ELR (cell line): ENCODE measurements around the gene SNTG2.

Experiments
- DNase-seq: peaks from one replicate; pipeline ENCODE4 v3.0.0-alpha.2; 2015; ENCODE audit warnings: low read depth

Gene SNTG2

DNA sequence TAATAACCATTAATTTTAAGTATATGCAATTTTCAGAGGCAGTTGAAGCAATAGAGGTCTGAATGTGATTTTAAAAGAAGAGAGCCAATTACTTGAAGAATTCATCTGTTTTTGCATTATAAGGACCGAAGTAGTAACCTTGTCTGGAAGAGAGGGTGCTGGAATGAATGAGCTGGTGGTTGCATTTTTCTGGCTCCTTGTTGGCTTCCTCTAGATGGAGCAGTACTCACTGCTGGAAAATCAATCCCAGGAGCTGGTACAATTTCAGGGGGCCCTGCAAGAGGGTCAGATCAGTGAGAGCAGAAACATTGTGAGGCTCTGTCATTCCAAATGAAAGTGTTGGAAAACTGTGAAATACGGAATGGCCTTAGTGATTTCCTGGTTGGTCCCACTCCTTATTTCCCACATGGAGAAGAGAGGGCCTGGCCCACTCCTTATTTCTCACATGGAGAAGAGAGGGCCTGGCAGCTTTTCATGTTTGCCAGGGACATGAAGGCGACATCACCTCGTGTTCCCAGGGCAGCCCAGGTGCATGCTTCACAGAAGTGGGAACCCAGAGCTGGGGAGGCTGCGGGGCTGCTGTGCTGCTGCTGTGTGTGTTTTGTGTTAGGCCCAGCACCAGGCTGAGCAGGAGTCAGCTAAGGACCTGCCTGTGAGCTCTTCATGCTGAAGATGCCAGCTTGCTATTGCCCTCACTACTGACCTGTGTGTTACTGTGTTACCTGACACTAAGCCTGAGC lies 197.4 kb downstream of the SNTG2 start:
- DNase-seq: no peak

DNA sequence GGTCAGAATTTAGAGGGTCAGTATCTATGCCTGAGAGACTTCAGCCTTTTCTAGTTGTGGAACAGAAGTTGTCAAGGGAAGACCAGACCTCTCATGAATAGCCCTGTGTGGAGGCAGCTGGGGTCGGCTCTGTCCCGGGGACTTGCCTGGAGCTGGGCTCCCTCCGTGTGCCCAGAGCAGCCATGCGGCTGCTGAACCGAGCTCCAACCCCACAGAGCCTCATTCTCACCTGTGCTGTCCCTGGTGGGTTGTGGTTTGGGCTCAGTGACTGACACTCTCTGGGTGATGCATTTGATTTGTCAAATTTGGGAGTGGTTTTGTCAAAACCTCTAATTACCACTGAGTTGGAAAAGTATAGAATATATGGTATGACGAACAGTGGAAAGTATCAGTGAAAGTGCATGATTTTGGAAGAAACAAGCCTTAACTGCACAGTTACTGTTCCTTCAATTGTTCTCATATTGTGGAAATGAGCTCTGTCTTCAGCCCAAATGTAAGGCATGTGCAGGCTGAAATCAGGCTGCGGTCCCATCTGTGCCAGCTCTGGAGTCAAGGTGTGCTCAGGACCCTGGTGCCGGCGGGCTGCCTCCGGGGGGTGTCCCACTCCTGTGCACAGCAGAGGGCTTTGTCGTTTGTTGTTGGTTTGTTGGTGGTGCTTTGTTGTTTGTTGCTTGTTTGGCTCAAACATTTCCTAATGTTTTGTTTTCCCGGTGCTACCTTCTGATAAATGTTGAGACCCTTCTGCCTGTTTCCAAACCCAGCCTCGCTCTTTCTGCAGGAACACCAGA lies 200.3 kb downstream of the SNTG2 start:
- DNase-seq: no peak

DNA sequence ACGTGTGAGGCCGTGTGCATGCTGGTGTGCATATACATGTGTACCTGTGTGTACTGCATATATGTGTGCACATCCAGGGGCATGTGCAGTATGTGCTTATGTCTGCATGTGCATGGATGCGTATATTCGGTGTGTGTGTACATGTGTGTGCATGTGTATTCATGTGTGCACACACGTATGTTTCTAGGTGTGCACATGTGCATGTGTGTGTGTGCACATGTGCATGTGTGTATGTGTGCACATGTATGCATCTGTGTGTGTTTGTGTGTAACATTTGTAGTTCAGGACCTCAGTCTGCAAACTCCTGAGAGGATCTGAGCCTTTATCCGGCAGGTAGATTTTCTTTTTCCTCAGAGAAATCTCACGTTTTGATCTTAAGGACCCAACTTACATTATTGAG lies 201.7 kb downstream of the SNTG2 start:
- no peak for DNase-seq

DNA sequence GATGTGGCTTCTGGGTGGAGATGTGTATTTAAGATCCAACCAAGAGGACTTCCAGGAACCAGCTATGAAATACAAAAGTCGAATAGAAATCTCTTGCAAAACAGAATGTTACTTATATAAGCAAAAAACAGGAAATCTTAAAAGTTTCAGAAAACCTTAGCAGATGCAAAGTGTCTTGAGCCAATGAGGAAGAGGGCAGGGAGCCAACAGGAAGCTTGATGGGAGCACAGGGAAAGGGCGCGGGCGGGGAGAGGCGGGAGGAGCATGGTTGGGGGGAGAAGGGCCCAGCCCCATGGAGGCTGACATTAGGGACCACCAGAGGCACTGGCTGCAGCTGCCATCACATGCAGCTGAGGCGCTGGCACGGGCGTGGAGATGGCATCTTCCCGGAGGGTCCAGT lies 203.3 kb downstream of the SNTG2 start:
- no peak for DNase-seq

DNA sequence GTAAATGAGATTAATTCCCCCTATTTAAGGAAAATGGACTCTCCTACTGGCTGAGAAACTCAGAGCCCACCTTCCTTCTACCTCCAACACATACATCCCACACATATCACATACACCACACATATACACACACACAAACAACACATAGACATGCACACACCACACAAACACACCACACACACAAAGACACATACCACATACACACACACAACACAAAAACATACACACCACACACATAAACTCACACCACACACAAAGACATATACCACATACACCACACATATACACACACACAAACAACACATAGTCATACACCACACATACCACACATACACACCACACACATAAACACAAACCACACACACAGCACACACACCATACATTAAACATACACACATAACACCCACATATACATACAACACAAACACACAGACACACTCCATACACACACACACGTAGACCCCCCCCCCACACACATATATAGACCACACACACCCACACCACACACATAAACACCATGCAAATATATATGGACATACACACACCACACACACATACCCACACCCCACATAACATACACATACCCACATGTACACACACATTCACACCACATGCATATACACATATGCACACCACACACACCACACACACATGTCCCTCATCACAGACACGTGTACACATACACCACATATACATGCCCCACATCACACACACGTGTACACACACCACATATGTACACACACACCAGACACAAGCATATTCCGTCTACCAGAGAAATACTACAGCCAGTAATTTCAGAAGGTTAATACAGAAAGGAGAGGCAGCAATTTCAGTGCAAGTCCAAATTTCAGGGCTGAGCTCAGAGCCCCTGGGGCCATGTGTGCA lies 204.3 kb downstream of the SNTG2 start:
- no peak for DNase-seq

DNA sequence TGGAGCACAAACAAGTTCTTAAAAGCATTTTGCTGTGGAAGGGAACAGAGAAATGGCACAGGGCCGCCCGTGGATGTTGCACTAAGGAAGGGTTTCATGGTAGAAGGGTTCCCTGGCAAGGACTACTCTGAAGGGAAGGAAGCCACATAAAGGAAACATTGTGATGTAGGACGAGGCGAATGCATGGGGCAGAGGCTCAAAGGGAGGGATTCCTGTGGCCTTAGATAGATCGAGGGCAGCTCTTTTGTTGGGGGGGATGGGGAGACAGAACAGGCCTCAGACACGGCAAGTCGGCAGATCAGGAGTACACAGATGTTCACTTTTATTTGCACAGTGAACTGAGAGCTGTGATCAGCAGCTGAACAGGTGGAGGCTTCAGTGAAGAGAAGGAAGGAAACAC lies 205.4 kb downstream of the SNTG2 start:
- DNase-seq: no peak

DNA sequence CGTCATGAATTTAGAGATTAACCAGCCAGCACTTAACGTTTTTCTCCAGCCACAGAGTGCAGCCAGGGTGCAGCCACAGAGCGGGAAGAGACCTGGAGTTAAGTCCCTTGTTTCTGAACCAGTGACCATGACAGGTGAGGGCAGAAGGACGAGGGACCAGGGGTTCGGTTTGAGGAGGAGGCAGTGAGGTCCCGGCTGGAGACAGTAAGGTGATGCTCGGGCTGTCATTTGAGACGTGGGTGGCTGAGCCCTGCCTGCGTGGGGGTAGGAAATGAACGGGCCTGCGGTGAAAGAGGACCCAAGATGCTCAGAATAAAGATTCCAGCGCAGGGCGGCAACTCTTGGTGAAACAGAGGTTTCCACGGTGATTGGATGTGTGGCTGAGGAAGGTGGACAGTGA lies 205.9 kb downstream of the SNTG2 start:
- DNase-seq: no peak

DNA sequence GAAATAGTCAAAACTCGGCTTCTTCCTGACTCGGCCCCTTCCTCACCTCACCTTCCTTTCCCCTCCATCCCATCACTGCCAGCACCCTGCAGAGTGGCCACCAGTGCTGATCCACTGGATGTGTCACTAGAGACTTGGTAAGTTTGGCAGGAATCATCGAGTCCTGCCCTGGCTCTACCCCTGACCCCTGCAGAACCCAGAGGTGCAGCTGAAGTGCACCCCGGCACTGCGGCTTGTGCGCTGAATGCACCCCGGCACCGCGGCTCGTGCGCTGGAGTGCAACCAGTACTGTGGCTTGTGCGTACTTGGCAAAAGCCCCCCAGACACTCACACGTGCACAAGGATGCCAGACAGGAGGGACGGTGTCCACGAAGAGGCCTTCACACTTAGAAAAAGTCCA lies 206.5 kb downstream of the SNTG2 start:
- DNase-seq: no peak

DNA sequence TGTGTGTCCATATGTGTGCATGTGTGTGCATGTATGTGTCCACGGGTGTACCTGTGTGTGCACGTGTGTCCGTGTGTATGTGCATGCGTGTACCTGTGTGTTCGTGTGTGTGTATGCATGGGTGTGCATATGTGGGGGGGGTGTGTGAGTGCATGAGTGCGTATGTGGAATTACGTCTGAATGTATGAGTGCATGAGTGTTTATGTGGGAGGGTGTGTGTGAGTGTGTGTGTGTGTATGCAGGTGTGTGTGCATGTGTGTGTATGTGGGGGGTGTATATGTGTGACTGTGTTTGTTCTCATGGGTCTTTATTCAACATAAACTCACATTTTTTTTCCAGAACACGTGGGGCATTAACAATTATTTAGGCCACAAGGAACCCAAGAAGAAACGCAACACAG lies 208.4 kb downstream of the SNTG2 start:
- no peak for DNase-seq

DNA sequence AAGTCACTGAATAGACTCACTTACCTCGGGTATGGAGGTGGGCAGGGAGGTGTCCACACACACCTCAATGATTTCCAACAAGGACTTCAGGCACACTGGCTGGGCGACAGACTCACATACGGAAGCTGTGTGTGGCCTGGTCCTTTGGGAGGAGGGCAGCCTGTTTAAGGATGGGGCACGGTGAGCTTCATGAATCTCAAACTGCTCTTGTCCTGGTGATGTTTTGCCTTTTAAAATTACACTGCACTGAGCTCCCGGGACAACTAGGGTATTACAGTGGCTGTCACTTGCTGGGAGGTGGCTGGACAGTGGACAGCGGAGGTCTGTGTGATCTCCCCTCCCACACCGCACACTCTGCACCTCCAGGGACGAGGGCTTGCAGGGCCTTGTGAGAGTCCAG lies 211.6 kb downstream of the SNTG2 start:
- DNase-seq: no peak

DNA sequence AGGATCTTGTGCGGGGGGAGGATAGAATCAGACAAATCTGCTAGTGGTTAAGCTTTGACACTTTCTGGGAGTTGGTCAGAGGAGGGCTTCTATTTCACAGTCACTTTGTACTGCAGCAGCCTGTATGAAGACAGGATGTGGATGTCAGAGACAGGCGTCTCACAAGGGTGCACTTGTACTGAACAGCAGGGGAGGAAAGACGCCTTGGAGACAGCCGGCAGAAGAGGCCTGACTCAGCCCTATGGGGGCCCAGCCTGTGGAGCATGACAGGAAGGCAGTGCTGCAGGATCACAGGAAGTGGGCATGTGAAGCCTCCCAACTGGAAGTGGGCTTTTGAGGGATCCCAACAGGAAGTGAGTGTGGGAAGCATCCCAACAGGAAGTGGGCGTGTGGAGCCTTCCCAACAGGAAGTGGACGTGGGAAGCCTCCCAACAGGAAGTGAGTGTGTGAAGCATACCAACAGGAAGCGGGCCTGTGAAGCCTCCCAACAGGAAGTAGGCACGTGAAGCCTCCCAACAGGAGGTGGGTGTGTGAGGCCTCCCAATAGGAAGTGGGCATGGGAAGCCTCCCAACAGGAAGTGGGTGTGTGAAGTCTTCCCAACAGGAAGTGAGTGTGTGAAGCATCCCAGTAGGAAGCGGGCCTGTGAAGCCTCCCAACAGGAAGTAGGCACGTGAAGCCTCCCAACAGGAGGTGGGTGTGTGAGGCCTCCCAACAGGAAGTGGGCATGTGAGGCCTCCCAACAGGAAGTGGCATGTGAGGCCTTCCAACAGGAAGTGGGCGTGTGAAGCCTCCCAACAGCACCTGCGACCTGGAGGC lies 212.3 kb downstream of the SNTG2 start:
- peak; percentile 24 for DNase-seq

DNA sequence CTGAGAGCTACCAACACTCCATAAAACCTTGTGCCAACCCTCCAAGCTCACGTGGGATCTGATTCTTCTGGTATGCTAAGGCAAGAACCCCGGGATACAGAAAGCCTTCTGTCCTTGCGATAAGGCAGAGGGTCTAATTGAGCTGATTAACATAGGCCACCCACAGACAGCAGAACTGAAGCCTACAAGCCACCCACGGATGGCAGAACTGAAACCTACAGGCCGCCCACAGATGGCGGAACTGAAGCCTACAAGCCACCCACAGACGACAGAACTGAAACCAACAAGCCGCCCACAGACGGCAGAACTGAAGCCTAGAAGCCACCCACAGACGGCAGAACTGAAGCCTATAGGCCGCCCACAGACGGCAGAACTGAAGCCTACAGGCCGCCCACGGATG lies 216.3 kb downstream of the SNTG2 start:
- no peak for DNase-seq

DNA sequence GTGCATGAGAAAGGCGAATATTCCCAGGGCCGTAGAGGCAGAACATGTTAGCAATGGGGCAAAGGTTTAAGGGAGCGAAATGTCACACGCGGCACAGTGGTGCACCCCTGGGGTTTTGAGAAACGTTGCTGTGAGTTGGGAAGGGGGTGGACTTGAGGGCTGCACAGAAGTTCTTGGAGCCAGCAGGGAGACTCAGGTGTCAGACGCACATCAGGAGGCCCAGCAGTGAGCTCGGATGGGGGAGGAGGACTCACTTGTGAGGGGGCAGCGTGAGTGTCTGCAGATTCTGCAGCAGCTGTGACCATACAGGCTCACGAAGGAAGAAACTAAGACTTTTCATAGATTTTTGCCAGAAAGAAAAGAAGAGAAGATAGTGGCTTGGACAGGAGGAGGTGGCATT lies 218.2 kb downstream of the SNTG2 start:
- no peak for DNase-seq

DNA sequence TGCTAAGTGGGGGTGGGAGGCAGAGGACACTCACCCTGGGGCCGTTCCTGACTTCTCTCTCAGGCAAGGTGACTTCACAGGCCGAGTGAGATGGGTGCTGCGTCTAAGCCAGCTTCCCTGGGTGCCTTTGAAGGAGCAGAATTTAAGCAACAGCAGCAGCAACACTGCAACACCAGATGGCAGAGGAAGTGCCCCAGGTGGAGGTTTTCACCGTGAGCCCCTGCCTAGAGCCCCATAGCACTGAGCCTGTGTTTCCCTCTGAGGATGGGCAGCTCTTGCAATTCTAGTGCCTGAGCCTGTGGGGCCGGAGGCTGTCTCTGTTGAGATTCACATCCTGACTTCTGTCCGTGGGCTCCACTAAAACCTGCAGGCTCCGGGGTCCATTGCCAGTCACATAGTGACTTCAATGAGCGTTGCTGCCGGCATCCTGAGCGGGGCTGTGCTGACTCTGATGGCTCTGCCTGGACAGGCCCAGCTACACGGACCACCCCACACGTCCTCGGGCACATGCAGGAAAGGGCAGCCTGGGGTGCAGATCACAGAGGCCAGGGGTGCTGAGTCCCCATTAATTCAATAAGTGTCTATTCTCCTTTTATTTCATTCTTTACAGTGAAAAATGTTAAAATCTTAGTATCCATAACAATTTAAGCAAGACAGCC lies 218.8 kb downstream of the SNTG2 start:
- no peak for DNase-seq

DNA sequence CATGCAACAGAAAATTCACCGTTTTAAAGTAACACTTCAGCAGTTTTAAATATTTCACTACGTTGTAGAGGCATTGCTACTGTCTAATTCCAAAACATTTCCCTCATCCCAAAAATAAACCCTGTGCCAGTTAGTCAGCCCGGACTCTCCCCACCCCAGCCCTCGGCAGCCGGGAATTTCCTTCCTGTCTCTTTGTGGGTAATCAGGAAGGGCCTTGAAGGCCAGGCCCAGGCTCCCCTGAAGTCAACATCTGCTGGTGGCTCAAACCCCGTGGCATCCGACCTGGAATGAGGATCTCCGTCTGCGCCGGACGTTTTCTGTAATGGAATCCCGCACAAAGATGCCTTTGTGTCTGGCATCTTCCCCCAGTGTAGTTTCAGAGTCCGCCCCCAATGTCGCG lies 219.6 kb downstream of the SNTG2 start:
- DNase-seq: no peak

DNA sequence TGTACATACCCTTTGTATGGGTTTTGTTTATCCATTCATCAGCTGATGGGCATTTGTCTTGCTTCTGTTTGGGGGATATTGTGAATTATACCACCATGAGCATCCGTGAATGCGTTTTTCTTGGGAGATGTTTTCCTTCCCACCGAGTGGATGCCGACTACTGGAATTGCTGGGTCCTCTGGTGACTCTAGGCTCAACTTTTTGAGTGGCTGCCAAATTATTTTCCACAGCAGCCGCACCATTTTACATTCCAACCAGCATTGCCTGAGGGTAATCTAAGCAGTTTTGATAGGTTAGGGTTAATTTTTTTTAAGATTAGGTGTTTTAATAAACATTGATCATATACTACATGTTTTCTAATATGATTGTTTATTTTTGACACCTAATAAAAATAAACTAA lies 220.1 kb downstream of the SNTG2 start:
- DNase-seq: no peak

DNA sequence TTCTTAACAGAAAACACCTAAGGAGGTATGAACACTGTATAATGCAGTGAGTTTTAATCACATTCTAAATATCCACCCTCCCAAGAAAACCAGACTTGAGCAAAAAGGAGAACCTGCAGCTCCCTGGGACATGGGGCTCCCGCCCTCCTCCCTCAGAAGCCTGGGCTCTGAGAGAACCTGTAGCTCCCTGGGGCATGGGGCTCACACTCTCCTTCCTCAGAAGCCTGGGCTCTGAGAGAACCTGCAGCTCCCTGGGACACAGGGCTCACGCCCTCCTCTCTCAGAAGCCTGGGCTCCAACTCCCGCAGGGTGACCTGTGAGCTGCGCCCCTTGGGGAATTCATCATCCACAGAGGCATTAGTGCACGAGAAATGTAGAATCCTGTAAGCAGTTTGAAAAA lies 222.9 kb downstream of the SNTG2 start:
- no peak for DNase-seq

DNA sequence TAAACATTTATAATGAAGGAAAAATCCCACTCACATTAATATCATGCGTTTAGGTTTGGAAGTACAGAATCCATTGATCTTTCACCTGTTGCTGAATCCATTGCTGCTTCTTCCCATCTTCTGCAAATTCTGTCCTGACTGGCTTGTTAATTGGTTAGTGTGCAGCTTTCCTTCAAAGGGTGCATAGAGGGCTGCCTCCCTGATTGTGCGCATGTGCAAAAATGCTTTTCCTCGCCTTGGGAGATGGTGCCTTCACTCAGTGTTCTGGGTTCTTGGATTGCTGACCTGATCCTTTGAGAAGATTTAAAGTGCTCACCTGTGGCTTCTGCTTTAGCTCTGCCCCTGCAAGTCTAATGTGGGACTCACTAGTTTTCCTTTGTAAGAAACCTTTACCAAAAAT lies 231.2 kb downstream of the SNTG2 start:
- DNase-seq: no peak

DNA sequence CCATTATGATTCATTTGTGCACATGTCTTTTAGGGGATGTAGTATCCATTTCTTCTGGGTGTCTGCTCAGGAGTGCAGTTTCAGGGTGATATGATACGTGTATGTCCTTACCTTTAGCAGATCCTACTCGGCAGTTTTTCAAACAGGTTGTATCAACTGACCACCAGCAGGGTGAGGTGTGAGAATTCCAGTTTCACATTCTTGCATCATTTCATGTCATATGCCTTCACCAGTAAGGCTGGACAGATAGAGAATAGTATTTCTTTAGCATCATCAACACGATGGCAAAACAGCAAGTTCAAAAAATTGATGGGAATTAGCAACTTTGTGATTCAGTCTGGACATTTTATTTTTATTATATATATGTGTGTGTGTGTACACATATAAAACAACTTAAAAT lies 232.7 kb downstream of the SNTG2 start:
- DNase-seq: no peak

DNA sequence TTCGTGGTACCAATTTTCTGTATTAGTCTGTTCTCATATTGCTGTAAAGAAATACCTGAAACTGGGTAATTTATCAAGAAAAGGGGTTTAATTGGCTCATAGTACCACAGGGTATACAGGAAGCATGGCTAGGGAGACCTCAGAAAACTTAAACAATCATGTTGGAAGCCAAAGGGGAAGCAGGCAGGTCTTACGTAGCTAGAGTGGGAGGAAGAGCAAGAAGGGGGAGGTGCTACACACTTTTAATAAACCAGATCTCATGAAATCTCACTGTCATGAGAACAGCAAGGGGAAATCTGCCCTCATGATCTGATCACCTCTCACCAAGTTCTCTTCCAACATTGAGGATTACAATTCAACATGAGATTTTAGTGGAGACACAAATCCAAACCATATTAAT lies 235.8 kb downstream of the SNTG2 start:
- DNase-seq: no peak

DNA sequence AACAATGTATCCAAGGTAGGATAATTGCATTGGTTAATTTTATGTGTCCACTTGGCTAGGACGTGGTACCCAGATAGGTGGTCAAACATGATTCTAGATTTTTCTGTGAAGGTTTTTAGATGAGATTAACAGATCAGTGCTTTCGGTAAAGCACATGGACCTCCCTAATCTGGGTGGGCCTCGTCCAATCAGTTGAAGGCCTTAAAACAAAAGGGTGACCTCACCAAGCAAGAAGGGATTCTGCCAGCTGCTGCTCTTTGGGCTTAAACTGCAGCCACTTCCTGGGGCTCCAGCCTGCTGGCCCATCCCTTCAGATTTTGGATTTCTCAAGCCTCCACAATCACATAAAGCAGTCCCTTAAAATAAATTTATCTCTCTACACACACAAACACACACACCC lies 236.5 kb downstream of the SNTG2 start:
- DNase-seq: no peak
